Measurements from ENCODE around the gene CHST11.

The CHST11 gene

GRCh38 chr12:104490186-104490585 is 33.4 kb downstream of the CHST11 start:
- DNase-seq = no peak
- Histone ChIP-seq H3K9me3 (ENCODE audit: insufficient read depth, low read length, severe bottlenecking) (no peaks in the 10 kb centered on the region), H4K20me1 (ENCODE audit: insufficient read depth, low read length) (peaks cover 44% of the 10 kb centered on the region), H3K36me3 (ENCODE audit: insufficient read depth, low read length) (peaks cover 56% of the 10 kb centered on the region), H3K27me3 (ENCODE audit: insufficient read depth, low read length, poor library complexity) (no peaks in the 10 kb centered on the region), H3K27ac (ENCODE audit: low read length) (peak overlapping the region; percentile 84), H3K9ac (ENCODE audit: low read depth, low read length) (peak overlapping the region; percentile 42), H3K4me3 (ENCODE audit: low read depth in 1 of 2, low read length in 2 of 2) (peak overlapping the region in 1 of 2 experiments; percentile 26; a peak in 2 of 4 replicates), H3K79me2 (ENCODE audit: insufficient read depth, low read length) (peaks cover 97% of the 10 kb centered on the region), H3K4me1 (ENCODE audit: insufficient read depth, low read length) (peaks cover 100% of the 10 kb centered on the region), H3K4me2 (ENCODE audit: insufficient read depth, low read length) (peak overlapping the region; percentile 55), H2AFZ (ENCODE audit: low read depth, low read length) (no peak overlapping the region)
- no peak for TF ChIP-seq EZH2 (IDR thresholded peaks at IDR 0.05; ENCODE audit: borderline replicate concordance, low read depth, low read length, severe bottlenecking)
- TF ChIP-seq, protein P1, sequence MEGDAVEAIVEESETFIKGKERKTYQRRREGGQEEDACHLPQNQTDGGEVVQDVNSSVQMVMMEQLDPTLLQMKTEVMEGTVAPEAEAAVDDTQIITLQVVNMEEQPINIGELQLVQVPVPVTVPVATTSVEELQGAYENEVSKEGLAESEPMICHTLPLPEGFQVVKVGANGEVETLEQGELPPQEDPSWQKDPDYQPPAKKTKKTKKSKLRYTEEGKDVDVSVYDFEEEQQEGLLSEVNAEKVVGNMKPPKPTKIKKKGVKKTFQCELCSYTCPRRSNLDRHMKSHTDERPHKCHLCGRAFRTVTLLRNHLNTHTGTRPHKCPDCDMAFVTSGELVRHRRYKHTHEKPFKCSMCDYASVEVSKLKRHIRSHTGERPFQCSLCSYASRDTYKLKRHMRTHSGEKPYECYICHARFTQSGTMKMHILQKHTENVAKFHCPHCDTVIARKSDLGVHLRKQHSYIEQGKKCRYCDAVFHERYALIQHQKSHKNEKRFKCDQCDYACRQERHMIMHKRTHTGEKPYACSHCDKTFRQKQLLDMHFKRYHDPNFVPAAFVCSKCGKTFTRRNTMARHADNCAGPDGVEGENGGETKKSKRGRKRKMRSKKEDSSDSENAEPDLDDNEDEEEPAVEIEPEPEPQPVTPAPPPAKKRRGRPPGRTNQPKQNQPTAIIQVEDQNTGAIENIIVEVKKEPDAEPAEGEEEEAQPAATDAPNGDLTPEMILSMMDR (IDR thresholded peaks at IDR 0.05; ENCODE audit: borderline replicate concordance, extremely low read depth, low read length, poor library complexity, severe bottlenecking) = no peak
- no peak for ATAC-seq (ENCODE audit: insufficient read depth, low read depth)

- TF ChIP-seq, protein P1 (IDR thresholded peaks at IDR 0.05; ENCODE audit: borderline replicate concordance, extremely low read depth, low read length, poor library complexity, severe bottlenecking) = no peak
- no peak for TF ChIP-seq EZH2 (IDR thresholded peaks at IDR 0.05; ENCODE audit: borderline replicate concordance, low read depth, low read length, severe bottlenecking)
- Histone ChIP-seq H3K79me2 (ENCODE audit: insufficient read depth, low read length) (peaks cover 99% of the 10 kb centered on the region), H3K4me1 (ENCODE audit: insufficient read depth, low read length) (peaks cover 100% of the 10 kb centered on the region), H3K4me2 (ENCODE audit: insufficient read depth, low read length) (peak overlapping the region; percentile 55), H3K27me3 (ENCODE audit: insufficient read depth, low read length, poor library complexity) (no peaks in the 10 kb centered on the region), H4K20me1 (ENCODE audit: insufficient read depth, low read length) (peaks cover 49% of the 10 kb centered on the region), H3K27ac (ENCODE audit: low read length) (peak overlapping the region; percentile 84), H3K9me3 (ENCODE audit: insufficient read depth, low read length, severe bottlenecking) (no peaks in the 10 kb centered on the region), H3K4me3 (ENCODE audit: low read depth in 1 of 2, low read length in 2 of 2) (no peak overlapping the region), H3K9ac (ENCODE audit: low read depth, low read length) (peak overlapping the region; percentile 42), H2AFZ (ENCODE audit: low read depth, low read length) (no peak overlapping the region), H3K36me3 (ENCODE audit: insufficient read depth, low read length) (peaks cover 63% of the 10 kb centered on the region)
- DNase-seq (peak; percentile 65), ATAC-seq (ENCODE audit: insufficient read depth, low read depth) (peak; percentile 75)
Measured at GRCh38 chr12:104490850-104491249, 34.1 kb downstream of the CHST11 start.

DNA sequence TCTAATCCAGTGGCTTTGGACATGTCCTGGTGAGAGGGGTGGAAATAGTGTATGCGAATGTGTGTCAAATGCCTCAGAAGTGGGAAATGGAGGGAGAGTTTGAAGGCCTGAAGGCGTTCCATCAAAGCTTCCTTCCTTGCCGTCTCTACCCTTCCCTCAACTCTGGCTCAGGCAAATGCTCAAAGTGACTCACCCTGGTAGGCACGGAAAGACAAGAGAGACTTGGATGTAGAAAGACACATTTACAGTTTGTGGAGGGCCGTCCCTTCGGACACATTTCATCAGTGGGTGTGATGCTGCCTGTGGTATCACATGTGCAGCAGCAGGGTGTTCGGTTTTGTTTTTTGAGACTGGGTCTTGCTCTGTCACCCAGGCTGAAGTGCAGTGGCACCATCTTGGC is 36.7 kb downstream of the CHST11 start:
- Histone ChIP-seq H2AFZ (ENCODE audit: low read depth, low read length) (no peak overlapping the region), H3K4me1 (ENCODE audit: insufficient read depth, low read length) (peaks cover 100% of the 10 kb centered on the region), H3K4me2 (ENCODE audit: insufficient read depth, low read length) (0 out of 2 replicates have a peak overlapping the region, but pooled peaks have one; percentile 6), H3K9ac (ENCODE audit: low read depth, low read length) (no peak overlapping the region), H3K79me2 (ENCODE audit: insufficient read depth, low read length) (peaks cover 96% of the 10 kb centered on the region), H3K27me3 (ENCODE audit: insufficient read depth, low read length, poor library complexity) (no peaks in the 10 kb centered on the region), H3K4me3 (ENCODE audit: low read depth in 1 of 2, low read length in 2 of 2) (no peak overlapping the region), H4K20me1 (ENCODE audit: insufficient read depth, low read length) (peaks cover 50% of the 10 kb centered on the region), H3K27ac (ENCODE audit: low read length) (peak overlapping the region; percentile 70), H3K36me3 (ENCODE audit: insufficient read depth, low read length) (peaks cover 45% of the 10 kb centered on the region), H3K9me3 (ENCODE audit: insufficient read depth, low read length, severe bottlenecking) (no peaks in the 10 kb centered on the region)
- no peak for TF ChIP-seq EZH2 (IDR thresholded peaks at IDR 0.05; ENCODE audit: borderline replicate concordance, low read depth, low read length, severe bottlenecking)
- TF ChIP-seq, protein P1 (IDR thresholded peaks at IDR 0.05; ENCODE audit: borderline replicate concordance, extremely low read depth, low read length, poor library complexity, severe bottlenecking) = no peak
- DNase-seq (no peak), ATAC-seq (ENCODE audit: insufficient read depth, low read depth) (no peak)

Data from DND-41 (cell line).